Breast epithelium (tissue), 4 donors: ENCODE results near the gene PPP1CA. TPM values are rescaled to one million over a fixed set of nuclear protein-coding genes. Genes with fewer than 3 reads are reported as not detected.

Experiments
- DNase-seq, 2 donors: peaks; one replicate each; pipeline ENCODE4 v3.0.0-alpha.2; 2019; ENCODE audit warnings: low spot score in 2 of 2
- H3K27ac ChIP-seq, 2 donors: fragments of 200-600 bp; sonication (generic) in 1 of 2; one replicate each; pipeline ENCODE4 v1.5.1; 2016 to 2019; ENCODE audit warnings: mild to moderate bottlenecking in 1 of 2
- H3K27me3 ChIP-seq, 2 donors: fragments of 200-600 bp; sonication (generic) in 1 of 2; one replicate each; pipeline versions ENCODE4 v1.5.1 to v1.6.0; 2017 to 2019; ENCODE audit warnings: control low read depth in 1 of 2, mild to moderate bottlenecking in 1 of 2
- H3K36me3 ChIP-seq: fragments of 200-600 bp; one replicate; pipeline ENCODE4 v1.5.1; 2019
- H3K4me1 ChIP-seq, 2 donors: fragments of 200-600 bp; sonication (generic); one replicate each; pipeline ENCODE4 v1.5.1; 2016 to 2019; ENCODE audit warnings: control low read depth in 1 of 2
- H3K4me3 ChIP-seq, 3 donors: fragments of 200-600 bp; sonication (generic); 1 replicate in 2 of 3; 2 replicates in 1 of 3; pipeline ENCODE4 v1.5.1; 2016 to 2019; ENCODE audit warnings: mild to moderate bottlenecking in 3 of 3, moderate library complexity in 2 of 3
- H3K9me3 ChIP-seq, 2 donors: fragments of 200-600 bp; sonication (generic) in 1 of 2; one replicate each; pipeline ENCODE4 v1.5.1; 2016 to 2019; ENCODE audit warnings: control low read depth in 1 of 2
- POLR2A ChIP-seq: fragments of 450-650 bp; IDR thresholded peaks from one replicate; pipeline ENCODE4 v1.6.1; 2016; ENCODE audit warnings: antibody characterized with exemption, mild to moderate bottlenecking, moderate library complexity
- POLR2AphosphoS5 ChIP-seq, 3 donors: sonication (generic); formaldehyde crosslinking; IDR thresholded peaks; one replicate each; pipeline ENCODE4 v1.6.1; 2017; ENCODE audit warnings: antibody characterized with exemption in 3 of 3
- intact Hi-C: fragments of 100-400 bp; cut with DNase I; formaldehyde crosslinking; loops from one replicate; pipeline ENCODE4 v1.15.1; 2023; ENCODE audit warnings: low total_unique reads
- total RNA-seq, 3 donors: library from RNA; depleted of rRNA; stranded (reverse); fragments of >200 nt; gene quantifications; one replicate each; pipeline ENCODE4 v1.1.0, GENCODE V29; 2016
- TF ChIP-seq, protein P1 (sequence below), 3 donors: fragments of 450-650 bp; IDR thresholded peaks; one replicate each; pipeline ENCODE4 v1.5.1; 2016 to 2017; ENCODE audit warnings: antibody characterized with exemption in 3 of 3, mild to moderate bottlenecking in 3 of 3, moderate library complexity in 3 of 3

Gene PPP1CA
- total RNA-seq, 3 donors from 2014 or later, result 73.1 to 91.9 (median 76.7) TPM

DNA sequence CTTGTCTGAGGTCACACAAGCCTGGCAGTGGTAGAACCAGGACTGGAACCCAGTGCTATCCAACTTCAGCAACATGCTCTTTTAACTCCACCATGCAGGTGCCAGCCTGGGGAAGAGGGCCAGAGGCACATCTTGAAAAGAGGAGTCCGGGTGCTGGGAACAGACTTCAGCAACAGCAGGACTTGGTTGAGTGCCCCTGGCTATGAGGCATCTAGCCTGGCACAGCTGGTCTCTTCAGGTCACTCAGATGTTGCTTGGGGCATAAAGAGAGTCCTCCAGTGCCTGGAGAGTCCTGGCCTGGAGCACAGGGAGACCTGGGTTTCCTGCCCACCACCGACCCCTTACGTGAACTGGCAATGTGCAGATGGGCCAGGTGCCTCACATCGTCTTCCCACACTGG is 23.1 kb downstream of the PPP1CA start:
- Histone ChIP-seq H3K9me3 (no peaks in the 10 kb centered on the region), H3K27ac (no peak overlapping the region), H3K27me3 (no peaks in the 10 kb centered on the region), H3K36me3 (no peaks in the 10 kb centered on the region), H3K4me1 (peaks cover 0 to 15% of the 10 kb centered on the region in 2 donors), H3K4me3 (no peak overlapping the region)
- intact Hi-C loops, result no loop called here
- no peak for TF ChIP-seq POLR2AphosphoS5 (IDR thresholded peaks at IDR 0.05)
- no peak for TF ChIP-seq POLR2A
- TF ChIP-seq, protein P1, sequence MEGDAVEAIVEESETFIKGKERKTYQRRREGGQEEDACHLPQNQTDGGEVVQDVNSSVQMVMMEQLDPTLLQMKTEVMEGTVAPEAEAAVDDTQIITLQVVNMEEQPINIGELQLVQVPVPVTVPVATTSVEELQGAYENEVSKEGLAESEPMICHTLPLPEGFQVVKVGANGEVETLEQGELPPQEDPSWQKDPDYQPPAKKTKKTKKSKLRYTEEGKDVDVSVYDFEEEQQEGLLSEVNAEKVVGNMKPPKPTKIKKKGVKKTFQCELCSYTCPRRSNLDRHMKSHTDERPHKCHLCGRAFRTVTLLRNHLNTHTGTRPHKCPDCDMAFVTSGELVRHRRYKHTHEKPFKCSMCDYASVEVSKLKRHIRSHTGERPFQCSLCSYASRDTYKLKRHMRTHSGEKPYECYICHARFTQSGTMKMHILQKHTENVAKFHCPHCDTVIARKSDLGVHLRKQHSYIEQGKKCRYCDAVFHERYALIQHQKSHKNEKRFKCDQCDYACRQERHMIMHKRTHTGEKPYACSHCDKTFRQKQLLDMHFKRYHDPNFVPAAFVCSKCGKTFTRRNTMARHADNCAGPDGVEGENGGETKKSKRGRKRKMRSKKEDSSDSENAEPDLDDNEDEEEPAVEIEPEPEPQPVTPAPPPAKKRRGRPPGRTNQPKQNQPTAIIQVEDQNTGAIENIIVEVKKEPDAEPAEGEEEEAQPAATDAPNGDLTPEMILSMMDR (IDR thresholded peaks at IDR 0.05), result no peak
- DNase-seq, result no peak

DNA sequence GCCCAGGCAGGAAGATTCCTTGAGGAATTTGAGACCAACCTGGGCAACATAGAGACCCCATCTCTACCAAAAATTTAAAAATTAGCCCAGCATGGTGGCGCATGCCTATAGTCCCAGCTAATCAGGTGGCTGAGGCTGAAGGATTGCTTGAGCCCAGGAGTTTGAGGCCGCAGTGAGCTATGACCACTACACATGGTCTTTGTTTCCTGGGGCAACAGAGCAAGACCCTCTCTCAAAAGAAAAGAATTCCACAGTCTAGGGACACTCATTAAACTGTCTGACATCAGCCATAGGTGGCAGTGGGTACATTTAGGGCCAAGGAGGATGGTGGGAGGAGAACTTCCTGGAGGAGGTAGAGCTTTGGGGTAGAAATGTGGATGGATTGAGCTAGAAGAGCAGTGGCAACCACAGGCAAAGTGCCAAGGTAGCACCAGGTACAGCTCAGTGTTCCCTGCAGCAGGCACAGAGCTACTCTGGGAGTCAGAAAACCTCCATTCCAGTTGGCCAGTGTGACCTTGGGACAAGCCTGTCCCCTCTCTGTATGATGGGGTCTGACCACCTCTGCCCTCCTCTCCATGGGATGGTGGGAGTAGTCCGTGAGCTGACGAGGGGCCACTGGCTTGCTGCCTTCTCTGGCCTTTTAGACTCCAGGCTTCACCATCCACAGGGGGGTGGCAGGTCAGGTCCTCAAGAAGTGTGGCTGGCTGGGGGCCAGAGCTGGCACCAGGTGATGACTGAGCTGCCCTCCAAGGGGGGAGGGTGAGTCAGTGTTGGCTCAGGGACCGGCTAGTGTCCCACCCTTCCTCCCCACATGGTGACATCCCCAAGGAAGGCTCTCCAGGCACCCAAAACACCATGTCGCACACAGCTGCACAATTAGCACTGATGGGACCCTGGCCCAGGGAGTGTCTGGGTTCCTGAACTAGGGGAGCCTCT is 24.5 kb downstream of the PPP1CA start:
- H3K27ac ChIP-seq, result no peak overlapping the region
- DNase-seq, result no peak
- intact Hi-C loops, result no loop called here

DNA sequence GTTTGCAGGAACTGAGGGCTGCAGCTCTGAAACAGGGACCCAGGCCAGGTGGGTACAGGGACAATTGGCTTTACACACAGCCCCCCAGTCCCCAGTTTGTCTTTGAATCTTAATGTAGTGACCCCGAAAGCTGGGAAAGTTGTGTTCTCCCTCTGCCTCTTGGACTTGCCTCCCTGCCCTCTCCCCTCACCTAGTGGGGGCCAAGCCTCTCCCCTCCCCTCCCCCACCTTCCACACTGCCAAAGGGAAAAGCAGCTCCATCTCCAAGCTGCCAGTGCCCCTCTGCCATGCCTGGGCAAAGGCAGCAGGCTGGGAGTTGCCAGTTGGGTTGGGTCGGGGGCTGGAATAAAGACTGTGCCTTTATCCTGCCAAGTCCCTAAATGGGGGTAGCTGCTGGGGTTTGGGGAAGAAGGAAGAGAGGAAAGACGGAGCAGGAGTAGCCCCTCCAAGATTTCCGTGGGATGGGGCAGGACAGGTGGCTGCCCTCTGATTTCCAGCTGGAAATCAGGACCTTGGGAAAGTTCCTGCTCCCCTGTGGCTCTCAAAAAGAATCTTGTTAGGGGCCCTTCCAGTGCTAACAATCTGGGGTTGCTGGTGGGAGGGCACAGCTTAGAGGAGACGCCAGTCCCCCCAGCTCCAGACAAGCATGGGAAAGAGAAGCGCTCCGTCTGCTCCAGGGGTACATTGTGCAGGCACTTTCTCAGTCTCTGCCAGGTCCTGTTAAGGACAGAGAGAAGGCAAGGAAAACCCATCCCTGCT is 25.4 kb downstream of the PPP1CA start:
- H3K27ac ChIP-seq, result peak overlapping the region; percentile 91 to 96
- H3K9me3 ChIP-seq, result no peaks in the 10 kb centered on the region
- no peak for DNase-seq
- no peak overlapping the region for H3K4me3 ChIP-seq
- TF ChIP-seq, protein P1 (IDR thresholded peaks at IDR 0.05), result no peak
- TF ChIP-seq POLR2A, result no peak
- H3K27me3 ChIP-seq, result no peaks in the 10 kb centered on the region
- intact Hi-C loops, result no loop called here
- peaks cover 6 to 15% of the 10 kb centered on the region in 2 donors for H3K4me1 ChIP-seq
- H3K36me3 ChIP-seq, result no peaks in the 10 kb centered on the region

More for the DNA sequence above, 24.5 kb downstream of the PPP1CA start:
- TF ChIP-seq POLR2AphosphoS5 (IDR thresholded peaks at IDR 0.05), result no peak
- no peak for TF ChIP-seq POLR2A
- TF ChIP-seq, protein P1 (IDR thresholded peaks at IDR 0.05), result no peak
- peaks cover 0 to 15% of the 10 kb centered on the region in 2 donors for H3K4me1 ChIP-seq
- no peak overlapping the region for H3K4me3 ChIP-seq
- no peaks in the 10 kb centered on the region for H3K9me3 ChIP-seq
- no peaks in the 10 kb centered on the region for H3K36me3 ChIP-seq
- H3K27me3 ChIP-seq, result no peaks in the 10 kb centered on the region

DNA sequence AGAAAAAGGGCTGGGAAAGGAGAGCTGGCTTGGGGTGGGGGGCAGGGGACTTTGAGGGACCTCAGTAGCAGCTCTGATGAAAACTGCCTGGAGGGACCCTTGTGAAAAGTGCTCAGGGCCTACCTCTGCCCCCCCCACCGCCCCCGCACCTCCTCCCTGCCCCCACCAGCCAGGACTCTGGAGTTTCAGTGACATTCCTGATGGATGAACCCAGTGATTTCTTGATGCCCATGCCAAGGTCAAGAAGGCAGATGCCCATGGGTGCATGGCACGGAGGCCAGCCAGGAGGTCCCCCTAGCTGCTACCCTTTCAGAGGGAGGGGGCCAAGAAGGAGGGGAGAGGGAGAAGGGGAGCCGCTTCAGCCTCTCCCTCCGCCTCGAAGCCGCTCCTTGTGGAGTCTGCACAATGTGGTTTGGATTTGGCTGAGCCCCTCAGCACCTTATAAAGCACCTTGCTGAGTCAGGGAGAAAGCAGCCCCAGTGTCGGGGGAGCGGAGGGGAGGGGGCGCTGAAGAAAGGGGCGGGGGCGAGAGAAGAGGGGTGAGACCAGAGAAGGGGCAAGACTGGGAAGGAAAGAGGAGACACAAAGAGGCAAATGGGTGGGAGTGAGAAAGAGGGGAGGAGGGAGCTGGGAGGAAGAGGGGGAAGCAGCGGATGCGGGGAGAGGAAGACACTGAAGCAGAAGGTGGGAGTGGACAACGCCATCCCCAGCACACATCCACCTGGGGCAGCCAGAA is 26.2 kb downstream of the PPP1CA start:
- intact Hi-C loops, result no loop called here
- Histone ChIP-seq H3K4me3 (no peak overlapping the region), H3K27me3 (no peaks in the 10 kb centered on the region), H3K4me1 (peaks cover 6 to 15% of the 10 kb centered on the region in 2 donors), H3K36me3 (no peaks in the 10 kb centered on the region), H3K9me3 (no peaks in the 10 kb centered on the region), H3K27ac (peak overlapping the region; percentile 91 to 96)
- no peak for DNase-seq
- TF ChIP-seq POLR2AphosphoS5 (IDR thresholded peaks at IDR 0.05) (no peak), POLR2A (no peak)
- TF ChIP-seq, protein P1 (IDR thresholded peaks at IDR 0.05), result no peak
